NCI-H2081 treated with DMSO at 0.1 percent for 48 hours (cell line): Measurements from ENCODE around the gene FMO3.

Experiments used
- DNase-seq: peaks from one replicate; lab custom pipeline; 2025; lab: John Stamatoyannopoulos, UW

Gene FMO3

GRCh38 chr1:171090604-171091003 is at the start of gene FMO3:
FMO3 (plus strand) TSS chr1:171090905; CDS start chr1:171092659, 1,754 bp downstream.
- no peak for DNase-seq

- DNase-seq, result no peak
These were observed 42.7 kb upstream of the FMO3 start for GRCh38 chr1:171048014-171048413.

GRCh38 chr1:171052977-171053376 is 37.7 kb upstream of the FMO3 start:
- no peak for DNase-seq

GRCh38 chr1:171055966-171056643 is 34.6 kb upstream of the FMO3 start:
- no peak for DNase-seq

GRCh38 chr1:171061425-171062143 is 29.1 kb upstream of the FMO3 start:
- no peak for DNase-seq

- DNase-seq, result no peak
These were observed 27.8 kb upstream of the FMO3 start for GRCh38 chr1:171062902-171063301.

GRCh38 chr1:171075041-171075440 is 15.7 kb upstream of the FMO3 start:
- peak; percentile 21 for DNase-seq

GRCh38 chr1:171081314-171081753 is 9.4 kb upstream of the FMO3 start:
- no peak for DNase-seq

- DNase-seq, result no peak
These were observed 8.9 kb upstream of the FMO3 start for GRCh38 chr1:171081763-171082201.

- DNase-seq, result no peak
These were observed 8.1 kb upstream of the FMO3 start for GRCh38 chr1:171082606-171083005.

- no peak for DNase-seq
These were observed 7.5 kb upstream of the FMO3 start for GRCh38 chr1:171083222-171083621.

GRCh38 chr1:171084091-171084490 is 6.6 kb upstream of the FMO3 start:
- DNase-seq, result no peak

- DNase-seq, result no peak
These were observed 5.8 kb upstream of the FMO3 start for GRCh38 chr1:171084870-171085269.

GRCh38 chr1:171087896-171088295 is 2.8 kb upstream of the FMO3 start:
- no peak for DNase-seq

- no peak for DNase-seq
These were observed 13.2 kb downstream of the FMO3 start for GRCh38 chr1:171103862-171104261.

GRCh38 chr1:171107262-171107940 is 16.7 kb downstream of the FMO3 start:
- no peak for DNase-seq

- no peak for DNase-seq
These were observed 17.3 kb downstream of the FMO3 start for GRCh38 chr1:171107969-171108368.

- no peak for DNase-seq
These were observed 19.3 kb downstream of the FMO3 start for GRCh38 chr1:171109966-171110365.

- no peak for DNase-seq
These were observed 20.1 kb downstream of the FMO3 start for GRCh38 chr1:171110621-171111326.

GRCh38 chr1:171112119-171112518 is 21.4 kb downstream of the FMO3 start:
- DNase-seq, result no peak

GRCh38 chr1:171113382-171113781 is 22.7 kb downstream of the FMO3 start:
- no peak for DNase-seq

GRCh38 chr1:171115280-171115897 is 24.7 kb downstream of the FMO3 start:
- no peak for DNase-seq
